Epithelial cell of proximal tubule (primary cell): ENCODE data around the gene MAPK8. TPM values are rescaled to one million over a fixed set of nuclear protein-coding genes. Genes with fewer than 3 reads are reported as not detected.

ENCODE experiments used
- DNase-seq: peaks from one replicate; pipeline ENCODE4 v3.0.0-alpha.2; 2011; ENCODE audit warnings: low read depth
- H3K4me3 ChIP-seq: 2 replicates; pipeline ENCODE4 v1.5.1; 2011; ENCODE audit warnings: low read depth, mild to moderate bottlenecking, low read length
- total RNA-seq: library from RNA; depleted of rRNA; stranded (reverse); fragments of >200 nt; gene quantifications from 2 replicates; pipeline ENCODE4 v1.2.3, GENCODE V29; 2015
- TF ChIP-seq, protein P1 (sequence below): conservative IDR thresholded peaks from 2 replicates; pipeline ENCODE4 v1.5.1; 2012; ENCODE audit warnings: low read depth, mild to moderate bottlenecking, low read length

MAPK8 gene
- total RNA-seq, 1 donor from 2014 or later: 59.4 TPM

DNA sequence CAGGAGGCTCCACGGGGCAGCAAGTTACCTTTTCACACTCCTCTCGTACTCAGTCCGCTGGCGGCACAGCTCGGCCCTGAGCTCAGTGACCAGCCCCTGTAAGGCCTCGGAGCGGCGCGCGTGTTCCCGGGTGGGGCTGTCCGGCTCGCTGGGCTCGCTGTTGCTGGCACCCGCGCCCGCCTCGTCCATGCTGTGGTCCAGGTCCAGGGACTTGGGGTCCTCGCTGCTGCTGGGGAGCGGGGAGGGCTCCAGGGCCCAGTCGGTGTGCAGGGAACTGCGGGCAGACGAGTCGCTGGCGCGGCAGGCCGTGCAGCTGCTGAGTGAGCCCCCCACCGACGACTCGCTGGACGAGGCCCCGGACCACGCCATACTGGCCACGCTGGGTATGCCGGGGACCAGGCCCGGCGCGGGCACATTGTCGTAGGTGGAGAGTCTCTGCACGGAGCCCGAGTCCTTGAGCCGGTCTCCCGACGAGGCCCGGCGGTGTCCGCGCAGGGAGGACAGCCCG is 143.8 kb downstream of the MAPK8 start:
- DNase-seq: no peak
- TF ChIP-seq, protein P1, sequence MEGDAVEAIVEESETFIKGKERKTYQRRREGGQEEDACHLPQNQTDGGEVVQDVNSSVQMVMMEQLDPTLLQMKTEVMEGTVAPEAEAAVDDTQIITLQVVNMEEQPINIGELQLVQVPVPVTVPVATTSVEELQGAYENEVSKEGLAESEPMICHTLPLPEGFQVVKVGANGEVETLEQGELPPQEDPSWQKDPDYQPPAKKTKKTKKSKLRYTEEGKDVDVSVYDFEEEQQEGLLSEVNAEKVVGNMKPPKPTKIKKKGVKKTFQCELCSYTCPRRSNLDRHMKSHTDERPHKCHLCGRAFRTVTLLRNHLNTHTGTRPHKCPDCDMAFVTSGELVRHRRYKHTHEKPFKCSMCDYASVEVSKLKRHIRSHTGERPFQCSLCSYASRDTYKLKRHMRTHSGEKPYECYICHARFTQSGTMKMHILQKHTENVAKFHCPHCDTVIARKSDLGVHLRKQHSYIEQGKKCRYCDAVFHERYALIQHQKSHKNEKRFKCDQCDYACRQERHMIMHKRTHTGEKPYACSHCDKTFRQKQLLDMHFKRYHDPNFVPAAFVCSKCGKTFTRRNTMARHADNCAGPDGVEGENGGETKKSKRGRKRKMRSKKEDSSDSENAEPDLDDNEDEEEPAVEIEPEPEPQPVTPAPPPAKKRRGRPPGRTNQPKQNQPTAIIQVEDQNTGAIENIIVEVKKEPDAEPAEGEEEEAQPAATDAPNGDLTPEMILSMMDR: no peak
- no peak overlapping the region for H3K4me3 ChIP-seq

DNA sequence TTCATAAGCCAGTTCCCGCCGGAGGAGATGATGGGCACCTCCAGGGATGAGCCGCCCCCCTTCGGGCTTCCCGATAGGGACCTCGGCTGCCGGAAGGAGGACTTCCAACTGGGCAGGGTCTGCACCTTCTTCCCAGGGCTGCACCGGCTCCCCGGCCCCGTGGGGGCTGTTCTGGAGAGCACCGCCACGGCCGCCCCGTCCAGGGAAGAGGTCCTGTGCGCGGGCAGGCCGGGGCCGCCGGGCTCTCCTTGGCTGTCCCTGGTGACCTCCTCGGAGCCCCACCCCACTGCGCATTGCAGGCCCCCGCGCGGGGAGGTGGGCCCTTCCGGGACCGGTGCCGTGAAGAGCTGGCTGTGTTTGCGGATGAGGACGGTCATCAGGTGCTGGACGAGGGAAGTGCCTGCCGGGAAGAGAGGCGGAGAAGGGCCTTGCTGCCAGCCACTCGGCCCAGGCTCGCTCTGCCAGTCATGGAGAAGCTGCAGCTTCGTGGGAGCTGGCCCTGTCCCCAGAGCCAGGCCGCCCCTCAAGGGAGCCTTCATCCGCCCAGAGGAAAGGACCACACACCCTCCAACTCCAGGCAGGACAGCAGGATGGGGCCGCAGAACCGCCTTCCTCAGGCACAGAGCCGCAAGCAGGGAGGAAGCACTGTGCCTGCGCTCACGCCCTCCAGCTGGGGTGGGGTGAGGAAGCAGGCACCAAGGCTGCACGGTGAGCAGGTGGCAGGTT is 144.4 kb downstream of the MAPK8 start:
- H3K4me3 ChIP-seq: no peak overlapping the region
- DNase-seq: no peak
- TF ChIP-seq, protein P1: no peak

DNA sequence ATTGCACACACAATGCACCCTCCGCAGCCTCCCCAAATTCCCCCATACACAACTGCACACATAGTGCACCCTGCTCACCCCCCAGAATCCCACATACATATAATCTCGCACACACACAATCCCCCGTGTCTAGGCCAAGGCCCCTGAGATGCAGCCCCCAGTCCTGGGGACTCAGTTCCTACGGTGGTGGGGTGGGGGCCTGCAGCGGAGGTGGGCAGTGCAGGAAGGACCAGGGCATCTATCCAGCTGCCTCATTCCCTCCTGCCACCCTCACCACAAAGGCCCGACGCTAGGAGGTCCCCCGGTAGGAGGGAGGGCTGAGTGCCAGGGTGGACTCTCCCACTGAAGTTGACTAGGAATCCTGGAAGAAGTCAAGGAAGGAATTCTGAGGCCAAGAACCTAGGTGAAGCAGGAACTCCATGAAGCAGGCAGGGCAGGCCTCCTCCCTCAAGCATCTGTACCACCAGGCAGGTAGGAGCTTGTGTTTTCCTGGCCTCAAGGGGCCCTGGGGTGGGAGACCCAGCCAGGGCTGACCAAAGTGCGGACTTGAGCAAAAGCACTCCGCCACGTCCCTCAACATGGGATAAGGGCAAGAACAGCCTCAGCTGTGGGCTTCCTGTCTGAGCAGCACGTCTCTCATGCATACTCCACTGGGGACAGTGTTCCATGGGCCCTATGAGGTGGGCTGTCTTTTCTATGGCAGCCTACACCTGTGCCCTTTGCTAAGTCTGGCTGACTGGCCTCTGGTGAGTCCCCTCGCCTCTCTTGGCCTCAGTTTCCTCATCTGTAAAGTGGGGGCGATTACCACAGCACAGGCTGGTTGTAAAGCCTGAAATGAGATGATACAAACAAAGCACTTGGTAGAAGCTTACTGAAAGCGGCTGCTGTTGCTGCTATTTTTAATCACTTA is 145.7 kb downstream of the MAPK8 start:
- DNase-seq: no peak
- TF ChIP-seq, protein P1: no peak

DNA sequence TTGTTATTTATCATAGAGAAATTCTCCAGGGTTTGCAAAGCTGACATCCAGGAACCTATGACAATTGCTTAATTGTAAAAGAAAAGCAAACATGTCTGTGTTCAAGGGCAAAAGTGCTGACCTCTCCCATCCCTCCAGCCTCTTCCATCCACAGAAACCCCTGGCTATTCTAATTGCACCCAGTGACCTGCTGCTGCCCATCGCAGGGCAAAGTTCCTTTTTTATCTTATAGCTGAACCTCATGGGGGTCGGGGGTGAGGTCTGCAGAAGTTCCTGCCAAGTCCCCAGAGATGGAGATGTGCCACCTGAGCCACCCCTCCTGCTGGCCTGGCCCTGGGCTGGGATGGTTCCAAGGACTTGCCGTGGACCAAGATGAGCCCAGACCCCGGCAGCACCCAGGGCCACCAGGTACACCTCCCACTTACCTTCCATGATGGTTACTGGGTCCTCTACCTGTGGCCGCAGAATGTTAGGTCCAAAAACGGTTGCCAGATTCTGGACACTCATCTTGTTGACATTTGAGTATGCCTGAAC is 146.5 kb downstream of the MAPK8 start:
- H3K4me3 ChIP-seq: no peak overlapping the region
- DNase-seq: no peak
- TF ChIP-seq, protein P1: no peak

More for the DNA sequence above, 145.7 kb downstream of the MAPK8 start:
- H3K4me3 ChIP-seq: no peak overlapping the region

DNA sequence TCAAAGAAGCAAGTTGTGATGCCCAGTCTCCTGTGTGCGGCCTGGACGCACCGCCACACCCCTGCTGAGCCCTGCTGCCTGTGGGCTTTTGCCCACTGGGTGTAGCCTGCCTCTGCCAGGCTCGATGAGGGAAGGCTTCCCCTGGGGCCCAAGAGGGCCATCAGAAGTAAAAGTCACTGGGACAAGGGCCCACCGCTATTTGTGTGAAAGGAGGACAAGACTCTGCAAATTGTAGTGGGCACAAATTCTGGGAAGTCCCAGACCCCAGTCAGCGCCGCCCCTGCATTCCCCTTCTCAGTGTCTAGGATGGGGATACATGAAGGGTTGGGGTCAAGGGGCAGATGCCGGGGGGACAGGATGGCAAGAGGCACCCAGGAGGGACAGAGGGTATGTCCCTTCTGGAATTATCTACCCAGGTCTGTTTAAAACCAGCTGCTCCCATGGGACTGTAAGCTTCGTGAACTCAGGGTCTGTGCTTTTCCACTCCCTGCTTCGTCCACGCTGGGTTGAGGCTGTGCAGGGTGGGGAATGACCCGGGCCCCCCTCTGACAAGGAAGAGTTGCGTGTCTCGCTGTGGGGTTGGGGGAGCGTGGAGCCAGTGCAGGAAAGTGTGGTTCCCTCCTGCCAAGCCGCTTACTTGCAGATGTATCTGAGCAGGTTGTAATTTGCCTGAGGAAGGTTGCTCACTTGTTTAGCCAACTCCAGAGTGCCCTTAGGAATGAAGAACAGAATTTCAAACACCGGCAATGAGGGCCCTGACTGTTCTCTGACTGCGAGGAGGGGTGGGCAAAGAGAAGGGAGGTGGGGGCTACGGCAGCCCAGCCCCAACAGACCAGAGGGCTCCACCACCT is 147.2 kb downstream of the MAPK8 start:
- no peak for DNase-seq
- H3K4me3 ChIP-seq: no peak overlapping the region
- TF ChIP-seq, protein P1: no peak
